PFSK-1 (cell line): ENCODE data around the gene SLC25A33.

ENCODE experiments used
- POLR2AphosphoS5 ChIP-seq: IDR thresholded peaks from 2 replicates; pipeline ENCODE4 v1.6.1; 2012; ENCODE audit warnings: low read depth, mild to moderate bottlenecking, control low read depth, low read length, moderate library complexity
- TF ChIP-seq, protein P1 (sequence below), 2 experiments: IDR thresholded peaks; 2 replicates each; pipeline versions ENCODE4 v1.6.1 to v1.8.0; 2011 to 2012; ENCODE audit warnings: low read depth in 2 of 2, low read length in 2 of 2, control low read depth in 1 of 2, inconsistent platforms in 1 of 2, mild to moderate bottlenecking in 1 of 2, moderate library complexity in 1 of 2; ENCODE audit not compliant: insufficient read depth in 1 of 2

DNA sequence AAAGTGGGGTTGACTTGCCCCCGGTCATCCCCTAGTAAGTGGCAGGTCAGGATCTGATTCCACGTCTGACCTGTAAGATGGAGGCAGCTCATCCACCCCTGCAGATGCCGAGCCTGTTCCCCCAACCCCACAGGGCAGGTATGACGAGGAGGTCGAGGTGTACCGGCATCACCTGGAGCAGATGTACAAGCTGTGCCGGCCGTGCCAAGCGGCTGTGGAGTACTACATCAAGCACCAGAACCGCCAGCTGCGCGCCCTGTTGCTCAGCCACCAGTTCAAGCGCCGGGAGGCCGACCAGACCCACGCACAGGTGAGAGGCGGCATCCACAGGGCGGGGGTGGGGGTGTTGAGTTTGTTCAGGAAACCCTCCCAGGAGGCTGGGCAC is 59.0 kb downstream of the SLC25A33 start:
- TF ChIP-seq, protein P1, sequence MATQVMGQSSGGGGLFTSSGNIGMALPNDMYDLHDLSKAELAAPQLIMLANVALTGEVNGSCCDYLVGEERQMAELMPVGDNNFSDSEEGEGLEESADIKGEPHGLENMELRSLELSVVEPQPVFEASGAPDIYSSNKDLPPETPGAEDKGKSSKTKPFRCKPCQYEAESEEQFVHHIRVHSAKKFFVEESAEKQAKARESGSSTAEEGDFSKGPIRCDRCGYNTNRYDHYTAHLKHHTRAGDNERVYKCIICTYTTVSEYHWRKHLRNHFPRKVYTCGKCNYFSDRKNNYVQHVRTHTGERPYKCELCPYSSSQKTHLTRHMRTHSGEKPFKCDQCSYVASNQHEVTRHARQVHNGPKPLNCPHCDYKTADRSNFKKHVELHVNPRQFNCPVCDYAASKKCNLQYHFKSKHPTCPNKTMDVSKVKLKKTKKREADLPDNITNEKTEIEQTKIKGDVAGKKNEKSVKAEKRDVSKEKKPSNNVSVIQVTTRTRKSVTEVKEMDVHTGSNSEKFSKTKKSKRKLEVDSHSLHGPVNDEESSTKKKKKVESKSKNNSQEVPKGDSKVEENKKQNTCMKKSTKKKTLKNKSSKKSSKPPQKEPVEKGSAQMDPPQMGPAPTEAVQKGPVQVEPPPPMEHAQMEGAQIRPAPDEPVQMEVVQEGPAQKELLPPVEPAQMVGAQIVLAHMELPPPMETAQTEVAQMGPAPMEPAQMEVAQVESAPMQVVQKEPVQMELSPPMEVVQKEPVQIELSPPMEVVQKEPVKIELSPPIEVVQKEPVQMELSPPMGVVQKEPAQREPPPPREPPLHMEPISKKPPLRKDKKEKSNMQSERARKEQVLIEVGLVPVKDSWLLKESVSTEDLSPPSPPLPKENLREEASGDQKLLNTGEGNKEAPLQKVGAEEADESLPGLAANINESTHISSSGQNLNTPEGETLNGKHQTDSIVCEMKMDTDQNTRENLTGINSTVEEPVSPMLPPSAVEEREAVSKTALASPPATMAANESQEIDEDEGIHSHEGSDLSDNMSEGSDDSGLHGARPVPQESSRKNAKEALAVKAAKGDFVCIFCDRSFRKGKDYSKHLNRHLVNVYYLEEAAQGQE (IDR thresholded peaks at IDR 0.05; ENCODE audit: insufficient read depth in 1 of 2, low read depth in 2 of 2, low read length in 2 of 2): no peak
- TF ChIP-seq POLR2AphosphoS5: no peak
